Colonic mucosa (tissue), 4 donors: ENCODE data around the gene KCNE4. TPM values are rescaled to one million over a fixed set of nuclear protein-coding genes. Genes with fewer than 3 reads are reported as not detected.

ENCODE experiments used
- DNase-seq: peaks from one replicate; pipeline ENCODE4 v3.0.0-alpha.2; 2020
- H3K27ac ChIP-seq: fragments of 200-600 bp; one replicate; pipeline ENCODE4 v1.8.0; 2021
- H3K27me3 ChIP-seq: fragments of 200-600 bp; one replicate; pipeline ENCODE4 v1.8.0; 2021
- H3K36me3 ChIP-seq: fragments of 200-600 bp; one replicate; pipeline ENCODE4 v1.8.0; 2021
- H3K4me1 ChIP-seq: fragments of 200-600 bp; one replicate; pipeline ENCODE4 v1.8.0; 2021; ENCODE audit warnings: mild to moderate bottlenecking
- H3K4me3 ChIP-seq: fragments of 200-600 bp; one replicate; pipeline ENCODE4 v1.8.0; 2021
- H3K9ac ChIP-seq, 2 donors: one replicate each; pipeline ENCODE4 v1.7.0; 2013; ENCODE audit warnings: control low read depth in 2 of 2, low read depth in 2 of 2, low read length in 2 of 2
- H3K9me3 ChIP-seq: fragments of 200-600 bp; one replicate; pipeline ENCODE4 v1.8.0; 2021
- CTCF ChIP-seq: fragments of 200-600 bp; IDR thresholded peaks from one replicate; pipeline ENCODE4 v1.8.0; 2022; ENCODE audit warnings: antibody characterized with exemption, mild to moderate bottlenecking
- intact Hi-C: fragments of 100-400 bp; cut with DNase I; formaldehyde crosslinking; loops from one replicate; pipeline ENCODE4 v1.14.1; 2022
- total RNA-seq, 2 donors: library from RNA; stranded (reverse); fragmentation: NEBNext Ultra II Directional in 1 of 2; extraction: Animal tissue kit (Norgen Biotek cat#: 25700) in 1 of 2; gene quantifications; one replicate each; pipeline ENCODE4 v1.2.1, GENCODE V29; 2021
- donor health status: healthy.
- donor health status: DM: no; HTN: no; CAD: no.
- donor health status: DM: no; HTN: no; CAD: no.

KCNE4 gene
- total RNA-seq, 2 donors from 2014 or later, result 0.42 to 2.1 TPM

GRCh38 chr2:223082706-223083105, 30.7 kb downstream of the KCNE4 start:
- intact Hi-C loops, result no loop called here
- no peaks in the 10 kb centered on the region for H3K27me3 ChIP-seq
- H3K9ac ChIP-seq, result no peak overlapping the region
- no peak overlapping the region for H3K27ac ChIP-seq
- no peaks in the 10 kb centered on the region for H3K36me3 ChIP-seq
- no peak for DNase-seq
- H3K9me3 ChIP-seq, result no peaks in the 10 kb centered on the region
- no peak for TF ChIP-seq CTCF
- no peaks in the 10 kb centered on the region for H3K4me1 ChIP-seq
- no peak overlapping the region for H3K4me3 ChIP-seq

- H3K4me1 ChIP-seq, result no peaks in the 10 kb centered on the region
- no peak for DNase-seq
- intact Hi-C loops, result no loop called here
Measured at GRCh38 chr2:223083402-223084070, 31.5 kb downstream of the KCNE4 start.

GRCh38 chr2:223084873-223085272, 32.9 kb downstream of the KCNE4 start:
- Histone ChIP-seq H3K4me1 (no peaks in the 10 kb centered on the region), H3K9me3 (no peaks in the 10 kb centered on the region), H3K36me3 (no peaks in the 10 kb centered on the region), H3K27me3 (no peaks in the 10 kb centered on the region), H3K9ac (no peak overlapping the region), H3K4me3 (no peak overlapping the region), H3K27ac (no peak overlapping the region)
- intact Hi-C loops, result no loop called here
- TF ChIP-seq CTCF, result no peak
- DNase-seq, result no peak

More at GRCh38 chr2:223083402-223084070, 31.5 kb downstream of the KCNE4 start:
- H3K27ac ChIP-seq, result no peak overlapping the region
- no peaks in the 10 kb centered on the region for H3K9me3 ChIP-seq
- no peak for TF ChIP-seq CTCF
- no peaks in the 10 kb centered on the region for H3K36me3 ChIP-seq
- no peak overlapping the region for H3K4me3 ChIP-seq
- no peak overlapping the region for H3K9ac ChIP-seq
- H3K27me3 ChIP-seq, result no peaks in the 10 kb centered on the region

GRCh38 chr2:223086370-223086981, 34.5 kb downstream of the KCNE4 start:
- intact Hi-C loops, result no loop called here
- Histone ChIP-seq H3K36me3 (no peaks in the 10 kb centered on the region), H3K9me3 (no peaks in the 10 kb centered on the region), H3K27ac (no peak overlapping the region), H3K4me3 (no peak overlapping the region), H3K4me1 (no peaks in the 10 kb centered on the region), H3K27me3 (no peaks in the 10 kb centered on the region), H3K9ac (no peak overlapping the region)
- no peak for TF ChIP-seq CTCF
- DNase-seq, result no peak

GRCh38 chr2:223087466-223087865, 35.5 kb downstream of the KCNE4 start:
- intact Hi-C loops, result no loop called here
- H3K27me3 ChIP-seq, result no peaks in the 10 kb centered on the region
- H3K27ac ChIP-seq, result no peak overlapping the region
- H3K4me1 ChIP-seq, result no peaks in the 10 kb centered on the region
- no peak overlapping the region for H3K9ac ChIP-seq
- no peak overlapping the region for H3K4me3 ChIP-seq
- no peak for TF ChIP-seq CTCF
- no peak for DNase-seq
- no peaks in the 10 kb centered on the region for H3K36me3 ChIP-seq
- no peaks in the 10 kb centered on the region for H3K9me3 ChIP-seq
